ENCODE measurements around the gene KRTAP9-9. TPM values are rescaled to one million over a fixed set of nuclear protein-coding genes. Genes with fewer than 3 reads are reported as not detected.

Gene KRTAP9-9
- total RNA-seq = not detected

GRCh38 chr17:41255381-41256290, at the start of gene KRTAP9-9:
KRTAP9-9 (plus strand) TSS chr17:41255384.

GRCh38 chr17:41226598-41227095, 28.5 kb upstream of the KRTAP9-9 start, which contains the start of gene KRTAP9-2:
KRTAP9-2 (plus strand) TSS chr17:41226648; CDS start chr17:41226655, 7 bp downstream.

GRCh38 chr17:41232399-41233105, 22.6 kb upstream of the KRTAP9-9 start, which contains the start of gene KRTAP9-3:
KRTAP9-3 (plus strand) TSS chr17:41232449; CDS start chr17:41232502, 53 bp downstream.

GRCh38 chr17:41237949-41238437, 17.2 kb upstream of the KRTAP9-9 start, which contains the start of gene KRTAP9-8:
KRTAP9-8 (plus strand) TSS chr17:41237999; CDS start chr17:41238052, 53 bp downstream.

GRCh38 chr17:41249637-41250240, 5.4 kb upstream of the KRTAP9-9 start, which contains the start of gene KRTAP9-4:
KRTAP9-4 (plus strand) TSS chr17:41249687; CDS start chr17:41249721, 34 bp downstream.

GRCh38 chr17:41265078-41265477, 9.9 kb downstream of the KRTAP9-9 start, which contains the start of gene KRTAP9-6:
KRTAP9-6 (plus strand) TSS chr17:41265378; CDS start chr17:41265378, 0 bp downstream.

GRCh38 chr17:41275648-41276190, 20.5 kb downstream of the KRTAP9-9 start, which contains the start of gene KRTAP9-7:
KRTAP9-7 (plus strand) TSS chr17:41275698; CDS start chr17:41275698, 0 bp downstream.

GRCh38 chr17:41301916-41302901, 47.0 kb downstream of the KRTAP9-9 start, which contains the start of gene KRTAP29-1:
KRTAP29-1 (minus strand) TSS chr17:41302851; CDS start chr17:41302851, 0 bp downstream.

Small RNA genes within 50 kb of the gene (small RNA-seq; reads per million reads assigned to genes)
- gene KRTAP9-10P = 0 reads per million in 2 donors

Other genes starting within 250 kb of the KRTAP9-9 start
- not detected for gene KRTAP3-1, start 246.3 kb upstream of the KRTAP9-9 start, total RNA-seq
- not detected for gene KRTAP1-5, start 228.2 kb upstream of the KRTAP9-9 start, total RNA-seq
- not detected for gene KRTAP1-4, start 225.2 kb upstream of the KRTAP9-9 start, total RNA-seq
- gene KRTAP1-3, start 220.5 kb upstream of the KRTAP9-9 start, total RNA-seq = not detected
- gene KRTAP1-1, start 213.9 kb upstream of the KRTAP9-9 start, total RNA-seq = not detected
- not detected for gene KRTAP2-1, start 208.1 kb upstream of the KRTAP9-9 start, total RNA-seq
- gene KRTAP2-2, start 200.2 kb upstream of the KRTAP9-9 start, total RNA-seq = not detected
- not detected for gene KRTAP2-3, start 195.3 kb upstream of the KRTAP9-9 start, total RNA-seq
- gene KRTAP2-4, start 189.5 kb upstream of the KRTAP9-9 start, total RNA-seq = not detected
- not detected for gene KRTAP4-7, start 171.2 kb upstream of the KRTAP9-9 start, total RNA-seq
- not detected for gene KRTAP4-8, start 157.2 kb upstream of the KRTAP9-9 start, total RNA-seq
- not detected for gene KRTAP4-16, start 153.2 kb upstream of the KRTAP9-9 start, total RNA-seq
- not detected for gene KRTAP4-9, start 150.0 kb upstream of the KRTAP9-9 start, total RNA-seq
- not detected for gene KRTAP4-11, start 137.0 kb upstream of the KRTAP9-9 start, total RNA-seq
- gene KRTAP4-12, start 131.2 kb upstream of the KRTAP9-9 start, total RNA-seq = not detected
- gene KRTAP4-6, start 114.8 kb upstream of the KRTAP9-9 start, total RNA-seq = not detected
- gene KRTAP4-5, start 105.6 kb upstream of the KRTAP9-9 start, total RNA-seq = not detected
- not detected for gene KRTAP4-4, start 94.6 kb upstream of the KRTAP9-9 start, total RNA-seq
- not detected for gene KRTAP4-3, start 87.2 kb upstream of the KRTAP9-9 start, total RNA-seq
- not detected for gene KRTAP4-2, start 77.2 kb upstream of the KRTAP9-9 start, total RNA-seq
- not detected for gene KRTAP4-1, start 70.5 kb upstream of the KRTAP9-9 start, total RNA-seq
- not detected for gene KRTAP9-1, start 65.5 kb upstream of the KRTAP9-9 start, total RNA-seq
- gene KRTAP9-2, start 28.7 kb upstream of the KRTAP9-9 start, total RNA-seq = not detected
- gene KRTAP9-3, start 22.9 kb upstream of the KRTAP9-9 start, total RNA-seq = not detected
- not detected for gene KRTAP9-8, start 17.4 kb upstream of the KRTAP9-9 start, total RNA-seq
- gene KRTAP9-4, start 5.7 kb upstream of the KRTAP9-9 start, total RNA-seq = not detected
- gene KRTAP9-6, start 10.0 kb downstream of the KRTAP9-9 start, total RNA-seq = not detected
- gene KRTAP9-7, start 20.3 kb downstream of the KRTAP9-9 start, total RNA-seq = not detected
- not detected for gene KRTAP29-1, start 47.5 kb downstream of the KRTAP9-9 start, total RNA-seq
- not detected for gene KRTAP16-1, start 53.9 kb downstream of the KRTAP9-9 start, total RNA-seq
- not detected for gene KRTAP17-1, start 60.3 kb downstream of the KRTAP9-9 start, total RNA-seq
- not detected for gene KRT33A, start 95.4 kb downstream of the KRTAP9-9 start, total RNA-seq
- gene KRT33B, start 114.4 kb downstream of the KRTAP9-9 start, total RNA-seq = not detected
- gene KRT34, start 126.9 kb downstream of the KRTAP9-9 start, total RNA-seq = not detected
- gene KRT31, start 142.2 kb downstream of the KRTAP9-9 start, total RNA-seq = not detected
- not detected for gene KRT37, start 169.2 kb downstream of the KRTAP9-9 start, total RNA-seq
- not detected for gene KRT38, start 185.6 kb downstream of the KRTAP9-9 start, total RNA-seq
- gene KRT32, start 212.0 kb downstream of the KRTAP9-9 start, total RNA-seq = not detected
- gene KRT35, start 225.8 kb downstream of the KRTAP9-9 start, total RNA-seq = not detected
- not detected for gene KRT36, start 234.5 kb downstream of the KRTAP9-9 start, total RNA-seq